ENCODE results near the gene NADSYN1.

NADSYN1 gene

GRCh38 chr11:71474771-71475483 is 21.9 kb downstream of the NADSYN1 start:
- DNase-seq = no peak

- no peak for DNase-seq
Measured at GRCh38 chr11:71476031-71476430, 23.0 kb downstream of the NADSYN1 start.

DNA sequence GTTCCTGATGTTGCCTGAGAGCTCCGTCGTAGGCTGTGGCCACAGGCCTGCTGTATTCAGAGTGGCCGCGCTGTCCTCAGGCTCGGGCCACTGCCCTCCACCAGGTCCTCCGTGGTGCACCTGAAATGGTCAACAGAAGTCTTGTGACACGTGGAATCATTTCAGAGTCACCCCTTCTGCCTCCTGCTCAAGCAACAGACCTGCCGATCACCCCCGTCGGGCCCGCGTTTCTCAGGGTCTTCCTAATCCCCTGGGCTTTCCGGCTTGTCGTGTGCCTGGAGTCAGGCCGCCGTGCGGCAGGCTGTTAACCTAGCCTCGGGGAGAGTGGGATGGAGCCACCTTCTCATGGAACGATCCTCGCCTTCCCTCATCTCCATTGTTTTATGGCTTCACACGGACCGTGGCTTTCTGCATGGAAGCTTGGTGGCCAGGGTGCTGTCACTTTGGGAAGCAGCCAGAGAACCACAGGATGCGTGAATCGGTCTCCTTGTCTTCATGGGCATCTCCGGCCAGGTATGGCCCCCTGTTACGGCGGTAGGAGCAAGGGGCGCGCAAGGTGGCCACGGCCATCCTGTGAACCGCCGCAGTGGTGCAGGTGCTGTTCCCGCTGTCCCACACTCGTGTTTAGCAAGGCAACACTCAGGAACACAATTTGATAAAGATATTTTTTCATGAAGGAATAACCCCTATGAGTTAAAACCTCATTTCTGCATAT is 24.1 kb downstream of the NADSYN1 start:
- DNase-seq = no peak

- DNase-seq = no peak
Measured at GRCh38 chr11:71477641-71478527, 24.9 kb downstream of the NADSYN1 start.

DNA sequence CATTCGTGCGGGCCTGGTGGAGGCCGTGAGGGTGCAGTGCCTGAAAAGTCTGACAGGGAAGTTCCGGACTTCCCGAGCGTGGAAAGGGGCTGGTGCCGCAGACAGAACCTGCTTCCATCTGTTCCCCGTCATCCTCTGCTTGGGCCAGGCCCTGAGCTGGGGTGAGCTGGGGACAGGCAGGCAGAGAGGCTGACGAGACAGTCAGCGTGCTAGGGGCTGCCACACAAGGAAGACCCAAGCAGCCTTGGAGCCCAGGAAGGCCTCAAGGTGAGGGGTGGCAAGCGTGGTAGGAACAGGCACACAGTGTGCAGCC is 25.5 kb downstream of the NADSYN1 start:
- DNase-seq = no peak

DNA sequence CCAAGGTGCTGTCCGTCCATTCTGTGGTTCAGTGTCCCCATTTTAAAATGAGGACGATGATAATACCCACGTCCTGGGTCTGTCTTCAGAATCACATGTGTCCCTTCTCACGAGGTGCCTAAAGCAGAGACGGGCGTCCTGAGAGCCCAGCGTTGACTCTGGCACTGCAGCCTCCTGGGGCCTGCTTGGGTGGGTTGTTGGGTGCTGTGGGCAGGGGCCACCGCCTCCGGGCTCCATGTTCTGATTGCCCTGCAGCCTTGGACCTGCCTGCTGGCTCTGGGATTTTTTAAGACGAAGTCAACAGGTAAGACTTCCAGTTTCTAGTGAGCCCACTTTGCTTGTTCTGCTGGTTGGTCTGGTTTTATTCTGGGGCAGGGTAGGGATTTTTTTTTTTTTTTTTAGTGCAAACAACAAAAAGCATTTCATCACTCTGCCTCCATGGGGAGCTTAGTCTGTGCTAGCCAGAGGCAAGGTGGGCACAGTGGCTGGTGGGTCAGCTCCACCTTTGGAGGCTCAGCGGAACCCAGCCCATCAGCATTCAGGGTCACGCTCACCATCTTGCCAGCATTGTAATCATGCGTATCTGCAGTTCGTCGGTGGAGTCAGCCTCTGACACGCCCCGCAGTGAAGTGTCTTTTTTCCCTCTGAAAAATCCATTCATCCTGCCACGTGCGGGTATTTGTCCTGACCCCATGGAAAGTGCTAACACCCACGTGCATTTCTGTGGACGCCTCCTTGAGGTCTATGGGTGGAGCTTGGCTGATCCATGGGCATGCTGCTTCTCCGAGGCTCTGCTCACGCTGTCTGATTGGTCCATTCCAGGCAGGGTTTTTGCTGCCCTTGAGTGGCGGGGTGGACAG is 28.3 kb downstream of the NADSYN1 start:
- no peak for DNase-seq

DNA sequence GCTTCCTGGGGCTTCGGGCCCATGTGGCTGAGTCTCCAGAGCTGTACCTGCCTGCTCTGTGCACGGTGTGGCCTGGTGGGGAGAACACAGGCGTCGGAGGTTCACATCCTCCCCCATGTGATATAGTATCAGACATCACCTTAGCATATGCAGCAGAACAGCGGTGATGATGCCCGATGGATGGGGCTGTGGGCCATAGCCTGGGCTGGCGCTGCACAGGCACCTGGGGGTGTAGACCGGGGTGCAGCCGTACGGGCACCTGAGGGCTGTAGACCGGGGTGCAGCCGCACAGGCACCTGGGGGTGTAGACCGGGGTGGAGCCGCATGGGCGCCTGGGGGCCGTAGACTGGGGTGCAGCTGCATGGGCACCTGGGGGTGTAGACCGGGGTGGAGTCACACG is 29.2 kb downstream of the NADSYN1 start:
- no peak for DNase-seq

DNA sequence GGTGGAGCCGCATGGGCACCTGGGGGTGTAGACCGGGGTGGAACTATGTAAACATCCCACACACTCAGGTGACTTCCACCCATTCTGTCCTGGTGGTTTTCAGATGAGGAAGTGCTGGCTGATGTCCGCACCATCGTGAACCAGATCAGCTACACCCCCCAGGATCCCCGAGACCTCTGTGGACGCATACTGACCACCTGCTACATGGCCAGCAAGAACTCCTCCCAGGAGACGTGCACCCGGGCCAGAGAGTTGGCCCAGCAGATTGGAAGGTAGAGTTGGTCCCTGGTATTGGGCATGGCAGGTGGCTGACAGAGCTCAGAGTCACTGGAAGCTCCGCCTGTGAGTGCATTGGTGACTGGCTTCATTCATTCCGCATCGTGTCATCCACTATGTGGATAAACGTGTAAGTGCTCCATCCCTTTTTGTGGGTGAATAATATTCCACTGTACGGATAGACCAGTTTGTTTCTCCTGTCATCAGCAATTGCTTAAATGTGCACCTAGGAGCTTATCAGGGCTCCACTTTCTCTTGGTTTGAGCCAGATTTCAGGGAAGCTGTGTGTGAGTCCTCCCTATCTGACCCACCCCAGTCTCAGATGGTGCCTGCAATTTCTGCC is 29.9 kb downstream of the NADSYN1 start:
- no peak for DNase-seq

DNA sequence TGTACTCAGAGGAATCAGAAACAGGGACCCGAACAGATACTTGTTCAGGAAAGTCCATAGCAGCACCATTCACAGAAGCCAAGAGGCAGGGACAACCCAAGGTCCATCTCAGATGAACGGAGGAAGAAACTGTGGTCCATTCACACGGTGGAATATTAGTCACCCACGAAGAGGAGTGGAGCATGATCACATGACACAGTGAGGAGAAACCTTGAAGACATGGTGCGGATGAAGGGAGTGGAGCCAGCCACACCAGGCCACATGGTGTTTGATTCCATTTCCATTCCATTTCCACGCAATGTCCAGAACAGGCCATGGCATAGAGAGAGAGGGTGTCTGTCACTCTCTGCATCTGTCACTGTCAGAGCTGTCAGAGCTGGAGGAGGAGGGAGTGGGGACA is 30.7 kb downstream of the NADSYN1 start:
- no peak for DNase-seq

GRCh38 chr11:71484248-71485062 is 31.5 kb downstream of the NADSYN1 start:
- no peak for DNase-seq

- no peak for DNase-seq
Measured at GRCh38 chr11:71485063-71485399, 32.0 kb downstream of the NADSYN1 start.

GRCh38 chr11:71485466-71485865 is 32.5 kb downstream of the NADSYN1 start:
- DNase-seq = no peak

- DNase-seq = no peak
Measured at GRCh38 chr11:71486320-71486719, 33.3 kb downstream of the NADSYN1 start.

DNA sequence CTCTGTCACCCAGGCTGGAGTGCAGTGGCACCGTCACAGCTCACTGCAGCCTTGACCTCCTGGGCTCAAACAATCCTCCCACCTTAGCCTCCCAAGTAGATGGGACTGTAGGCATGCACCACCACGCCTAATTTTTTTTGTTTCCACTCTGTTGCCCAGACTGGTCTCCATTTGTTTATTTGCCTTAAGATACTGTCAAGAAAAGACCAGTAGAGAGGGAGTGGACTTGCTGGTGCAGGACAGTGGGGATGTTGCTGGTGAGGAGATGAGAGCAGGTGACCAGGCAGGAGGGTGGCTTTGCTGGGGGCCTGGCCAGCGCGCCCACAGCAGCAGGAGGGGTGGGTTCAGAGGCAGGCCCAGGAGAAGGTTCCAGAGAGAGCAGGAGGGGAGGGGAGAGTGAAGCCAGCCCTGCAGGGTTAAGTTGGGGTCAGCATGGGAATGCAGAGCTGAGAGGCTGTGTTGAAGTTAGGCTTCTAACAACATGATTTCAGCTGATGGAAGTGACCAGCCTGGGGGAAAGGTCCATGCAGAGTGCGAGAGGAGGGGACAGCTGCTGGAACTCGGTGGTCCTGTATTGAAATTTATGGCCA is 35.8 kb downstream of the NADSYN1 start:
- no peak for DNase-seq

DNA sequence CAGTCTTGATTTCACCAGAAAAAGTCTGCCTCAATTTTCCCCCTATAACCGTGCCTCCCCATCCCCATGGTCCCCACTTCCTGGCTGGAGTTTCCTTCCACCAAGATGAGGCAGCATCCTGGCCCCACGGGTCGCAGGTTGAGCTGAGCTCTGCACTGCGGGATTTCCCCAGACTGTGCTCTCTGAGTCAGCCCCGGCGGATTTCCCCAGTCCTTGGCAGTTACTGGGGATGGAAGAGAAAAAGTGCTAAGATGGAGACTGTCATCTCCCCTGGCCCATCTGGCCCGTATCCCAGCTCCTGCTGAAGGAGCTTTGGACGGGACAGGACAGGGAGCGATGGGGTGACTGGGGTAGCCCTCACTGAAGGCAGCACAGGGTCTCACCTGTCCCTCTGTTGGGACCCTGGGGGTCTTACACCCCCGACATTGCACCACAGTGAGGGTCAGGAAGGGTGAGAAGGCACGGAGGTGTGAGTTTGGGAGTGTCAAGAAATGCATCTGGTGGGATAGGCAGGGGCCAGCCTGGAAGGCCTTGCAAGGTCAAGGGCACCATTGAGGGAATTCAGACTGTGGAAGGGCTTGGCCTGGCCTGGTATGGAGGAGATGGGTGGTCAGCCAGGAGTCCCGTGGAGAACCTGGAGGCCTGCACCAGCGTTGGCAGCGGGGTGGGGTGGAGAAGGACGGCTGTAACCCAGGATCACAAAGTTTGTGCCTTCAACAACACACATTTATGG is 36.5 kb downstream of the NADSYN1 start:
- DNase-seq = peak; percentile 57

DNA sequence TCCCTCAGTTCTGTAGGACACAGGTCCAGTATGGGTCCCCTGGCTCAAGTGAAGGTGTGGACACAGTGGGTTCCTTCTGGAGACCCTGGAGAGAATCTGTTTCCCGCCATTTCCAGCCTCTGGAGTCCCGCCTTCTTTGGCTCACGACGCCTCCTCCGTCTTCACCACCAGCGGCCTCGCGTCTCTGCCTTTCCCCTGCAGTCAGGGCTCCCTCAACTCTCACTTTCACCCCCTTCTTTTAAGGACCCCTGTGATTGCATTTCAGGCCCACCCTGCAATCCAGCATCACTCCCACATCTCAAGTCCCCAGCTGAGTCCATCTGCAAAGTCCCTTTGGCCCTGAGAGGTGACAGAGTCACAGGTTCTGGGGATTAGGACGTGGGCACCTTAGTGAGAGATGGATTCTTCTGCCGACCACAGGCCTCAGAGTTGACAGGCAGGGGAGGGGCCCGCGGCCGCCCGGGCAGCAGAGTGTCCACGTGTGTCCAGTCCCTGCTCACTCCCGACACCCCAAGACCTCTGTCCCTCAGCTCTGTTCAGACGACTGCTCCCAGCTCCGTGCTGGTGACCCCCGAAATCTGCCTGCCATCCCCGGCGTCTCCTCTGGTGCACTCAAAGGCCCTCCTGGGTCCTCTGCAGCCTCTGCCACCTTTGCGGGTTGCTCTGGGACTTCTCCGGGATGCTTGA is 37.2 kb downstream of the NADSYN1 start:
- no peak for DNase-seq

DNA sequence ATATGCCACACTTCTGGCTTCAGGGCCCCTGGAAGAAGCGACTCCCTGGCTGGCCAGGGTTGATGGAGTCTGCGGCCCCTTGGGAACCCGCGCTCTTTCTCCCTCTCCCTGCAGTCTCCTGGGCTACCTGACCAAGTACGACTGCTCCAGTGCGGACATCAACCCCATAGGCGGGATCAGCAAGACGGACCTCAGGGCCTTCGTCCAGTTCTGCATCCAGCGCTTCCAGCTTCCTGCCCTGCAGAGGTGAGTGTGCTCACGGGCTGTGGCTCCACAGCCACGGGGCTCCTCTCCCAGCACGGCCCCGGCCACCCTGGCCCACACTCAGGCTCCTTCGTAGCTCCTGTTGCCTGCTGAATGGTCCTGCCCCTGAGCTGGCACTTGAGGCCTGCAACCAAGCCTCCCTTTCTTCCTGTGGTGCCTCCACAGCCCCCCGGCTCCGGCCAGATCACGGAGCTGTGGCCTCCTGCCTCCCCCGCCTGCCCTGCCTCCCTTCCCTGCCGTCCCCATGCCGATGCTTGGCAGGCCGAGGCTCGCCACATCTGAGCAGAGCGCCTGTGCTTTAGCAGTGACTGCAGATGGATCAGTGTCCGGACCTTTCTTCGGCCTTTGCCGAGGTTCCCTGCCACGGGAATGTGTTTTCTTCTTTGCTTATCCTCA is 37.9 kb downstream of the NADSYN1 start:
- no peak for DNase-seq

GRCh38 chr11:71491531-71491930 is 38.5 kb downstream of the NADSYN1 start:
- no peak for DNase-seq

GRCh38 chr11:71491940-71492339 is 38.9 kb downstream of the NADSYN1 start:
- no peak for DNase-seq

Data from activated CD4-positive, CD25-positive, alpha-beta regulatory T cell treated with anti-CD3 and anti-CD28 coated beads, Interleukin-2, amount 50 U/mL, for 72 hours (primary cell).